Urinary bladder (tissue), 4 donors: ENCODE data around the gene MSL2. TPM values are rescaled to one million over a fixed set of nuclear protein-coding genes. Genes with fewer than 3 reads are reported as not detected.
A peak's percentile ranks its signal among the peaks of the same experiment; 100 is the strongest.
"Not testable (repeated sequence)": the region's sequence is repeated elsewhere in the genome, so short reads cannot be mapped to it uniquely, and the experiment has no call there.

Experiments
- DNase-seq: peaks from one replicate; pipeline ENCODE4 v3.0.0-alpha.2; 2015; ENCODE audit errors: extremely low spot score
- H3K27ac ChIP-seq: one replicate; pipeline ENCODE4 v1.5.1; 2013; ENCODE audit warnings: low read depth, mild to moderate bottlenecking, moderate library complexity
- H3K36me3 ChIP-seq: one replicate; pipeline ENCODE4 v1.6.1; 2013; ENCODE audit warnings: mild to moderate bottlenecking, moderate library complexity; ENCODE audit not compliant: insufficient read depth
- H3K4me1 ChIP-seq: one replicate; pipeline ENCODE4 v1.6.1; 2013; ENCODE audit warnings: mild to moderate bottlenecking, moderate library complexity; ENCODE audit not compliant: insufficient read depth
- H3K4me3 ChIP-seq: one replicate; pipeline ENCODE4 v1.5.1; 2013; ENCODE audit warnings: low read depth, low read length
- WGBS: extraction: QIAGEN DNeasy Blood & Tissue Kit; methylation state at CpG from one replicate; pipeline ENCODE4 v1.1.7; 2013; 5-methylcytosine and 5-hydroxymethylcytosine counted together
- polyA plus RNA-seq: library from polyadenylated mRNA; stranded (reverse); fragments of 200-250 nt; gene quantifications from one replicate; pipeline ENCODE4 v1.2.3, GENCODE V29; 2013
- total RNA-seq: library from RNA; depleted of rRNA; stranded (reverse); fragments of >200 nt; gene quantifications from one replicate; pipeline ENCODE4 v1.2.3, GENCODE V29; 2014
- donor health status: healthy with polysubstance abuse.
- donor health status: healthy.

MSL2 gene
- total and polyA plus RNA-seq, 2 donors, result 11.2 to 38.1 TPM

GRCh38 chr3:136197159-136197793 lies 1.1 kb upstream of the MSL2 start:
- Histone ChIP-seq H3K36me3 (no peaks in the 10 kb centered on the region), H3K4me1 (no peaks in the 10 kb centered on the region), H3K27ac (peak overlapping the region; percentile 94), H3K4me3 (peak overlapping the region; percentile 65)
- DNase-seq, result no peak
- WGBS, result 20% methylated on average over 15 of the region's 15 CpGs

- under 1% methylated on average over 64 of the region's 64 CpGs for WGBS
- Histone ChIP-seq H3K27ac (peak overlapping the region; percentile 99), H3K36me3 (no peaks in the 10 kb centered on the region), H3K4me1 (no peaks in the 10 kb centered on the region), H3K4me3 (peak overlapping the region; percentile 65)
- peak; percentile 100 for DNase-seq
Observed at GRCh38 chr3:136196401-136197158, 445 bp upstream of the MSL2 start.

GRCh38 chr3:136195258-136196063 lies 674 bp downstream of the MSL2 start:
- H3K36me3 ChIP-seq, result no peaks in the 10 kb centered on the region
- under 1% methylated on average over 103 of the region's 103 CpGs for WGBS
- H3K4me3 ChIP-seq, result peak overlapping the region; percentile 65
- peak overlapping the region; percentile 99 for H3K27ac ChIP-seq
- DNase-seq, result no peak
- peaks cover 2% of the 10 kb centered on the region for H3K4me1 ChIP-seq

GRCh38 chr3:136194409-136195257 lies 1.5 kb downstream of the MSL2 start:
- Histone ChIP-seq H3K36me3 (no peaks in the 10 kb centered on the region), H3K4me3 (peak overlapping the region; percentile 65), H3K4me1 (peaks cover 3% of the 10 kb centered on the region), H3K27ac (peak overlapping the region; percentile 99)
- DNase-seq, result no peak
- under 1% methylated on average over 47 of the region's 47 CpGs for WGBS

GRCh38 chr3:136193278-136194054 lies 2.7 kb downstream of the MSL2 start:
- peaks cover 4% of the 10 kb centered on the region for H3K4me1 ChIP-seq
- no peaks in the 10 kb centered on the region for H3K36me3 ChIP-seq
- DNase-seq, result no peak
- H3K4me3 ChIP-seq, result peak overlapping the region; percentile 65
- peak overlapping the region; percentile 64 for H3K27ac ChIP-seq
- 3% methylated on average over 6 of the region's 6 CpGs for WGBS

GRCh38 chr3:136192831-136193230 lies 3.3 kb downstream of the MSL2 start:
- Histone ChIP-seq H3K4me1 (peaks cover 5% of the 10 kb centered on the region), H3K4me3 (peak overlapping the region; percentile 32), H3K36me3 (no peaks in the 10 kb centered on the region), H3K27ac (peak overlapping the region; percentile 64)
- 6% methylated on average over 2 of the region's 2 CpGs for WGBS
- DNase-seq, result no peak

GRCh38 chr3:136192195-136192594 lies 3.9 kb downstream of the MSL2 start:
- H3K4me1 ChIP-seq, H3K27ac ChIP-seq, H3K36me3 ChIP-seq, H3K4me3 ChIP-seq, DNase-seq: not testable (repeated sequence)
- 27% methylated on average over 6 of the region's 6 CpGs for WGBS

- Histone ChIP-seq H3K36me3 (no peaks in the 10 kb centered on the region), H3K4me3 (no peak overlapping the region), H3K4me1 (peaks cover 5% of the 10 kb centered on the region), H3K27ac (no peak overlapping the region)
- 91% methylated on average over 11 of the region's 11 CpGs for WGBS
- no peak for DNase-seq
Observed at GRCh38 chr3:136189859-136190617, 6.1 kb downstream of the MSL2 start.

- DNase-seq, result no peak
- H3K4me1 ChIP-seq, result peaks cover 5% of the 10 kb centered on the region
- WGBS, result 89% methylated on average over 5 of the region's 5 CpGs
- no peak overlapping the region for H3K4me3 ChIP-seq
- H3K27ac ChIP-seq, result no peak overlapping the region
- H3K36me3 ChIP-seq, result no peaks in the 10 kb centered on the region
Observed at GRCh38 chr3:136189043-136189442, 7.1 kb downstream of the MSL2 start.

- 85% methylated on average over 4 of the region's 4 CpGs for whole genome bisulfite sequencing
- Histone ChIP-seq H3K4me1 (peaks cover 5% of the 10 kb centered on the region), H3K27ac (no peak overlapping the region), H3K36me3 (no peaks in the 10 kb centered on the region), H3K4me3 (no peak overlapping the region)
- DNase-seq, result no peak
Observed at GRCh38 chr3:136187868-136188267, 8.3 kb downstream of the MSL2 start.

- no peak overlapping the region for H3K4me3 ChIP-seq
- no peak for DNase-seq
- H3K36me3 ChIP-seq, result no peaks in the 10 kb centered on the region
- peak overlapping the region; percentile 2 for H3K27ac ChIP-seq
- H3K4me1 ChIP-seq, result peaks cover 5% of the 10 kb centered on the region
- WGBS, result 51% methylated on average over 4 of the region's 4 CpGs
Observed at GRCh38 chr3:136186846-136187245, 9.3 kb downstream of the MSL2 start.

GRCh38 chr3:136186344-136186743 lies 9.8 kb downstream of the MSL2 start:
- H3K4me3 ChIP-seq, result no peak overlapping the region
- peaks cover 3% of the 10 kb centered on the region for H3K4me1 ChIP-seq
- DNase-seq, result no peak
- 67% methylated on average over 3 of the region's 3 CpGs for WGBS
- no peaks in the 10 kb centered on the region for H3K36me3 ChIP-seq
- no peak overlapping the region for H3K27ac ChIP-seq
